PC-3 (cell line): ENCODE measurements around the gene LPAR4. TPM values are rescaled to one million over a fixed set of nuclear protein-coding genes. Genes with fewer than 3 reads are reported as not detected.

Source experiments
- ATAC-seq: fragments of 200-7000 bp; cut with Tn5 transposase; 2 replicates; pipeline ENCODE4 v1.9.1; 2020; ENCODE audit warnings: mild to moderate bottlenecking, moderate library complexity
- BruUV-seq: library from RNA; stranded (reverse); fragments of 400-500 nt; replicated peaks from 2 replicates; lab custom pipeline; 2021; lab: Mats Ljungman, UMichigan
- CTCF ChIA-PET: fragments of 300-600 bp; sonication (Branson Sonifier 250); formaldehyde crosslinking; loops from one replicate; lab custom pipeline; 2022; ENCODE audit warnings: antibody characterized with exemption; lab: Charles Lee
- POLR2A ChIA-PET: fragments of 300-600 bp; sonication (Branson Sonifier 250); formaldehyde crosslinking; loops from one replicate; lab custom pipeline; 2022; ENCODE audit warnings: antibody characterized with exemption; ENCODE audit not compliant: unreplicated experiment; lab: Charles Lee
- DNase-seq: peaks from one replicate; pipeline ENCODE4 v3.0.0-alpha.2; 2015
- H2AFZ ChIP-seq: fragments of 300-600 bp; sonication (generic); 2 replicates; pipeline ENCODE4 v1.6.0; 2016; ENCODE audit warnings: antibody characterized with exemption, low read length
- H3F3A ChIP-seq: fragments of 300-600 bp; sonication (generic); one replicate; pipeline ENCODE4 v1.6.0; 2017; ENCODE audit warnings: antibody characterized with exemption, low read length, control low read depth, mild to moderate bottlenecking; ENCODE audit not compliant: unreplicated experiment
- H3K27ac ChIP-seq: fragments of 300-600 bp; sonication (generic); 2 replicates; pipeline ENCODE4 v1.5.1; 2016; ENCODE audit warnings: mild to moderate bottlenecking, low read length
- H3K27me3 ChIP-seq: fragments of 300-600 bp; sonication (generic); 2 replicates; pipeline ENCODE4 v1.6.1; 2016; ENCODE audit warnings: low read length, mixed read lengths
- H3K36me3 ChIP-seq: fragments of 300-600 bp; sonication (generic); 2 replicates; pipeline ENCODE4 v1.6.1; 2016; ENCODE audit warnings: low read depth, mixed run types, low read length, mixed read lengths
- H3K4me1 ChIP-seq: fragments of 300-600 bp; sonication (generic); 2 replicates; pipeline ENCODE4 v1.5.1; 2016; ENCODE audit warnings: low read length; ENCODE audit not compliant: insufficient read depth
- H3K4me2 ChIP-seq: fragments of 300-600 bp; sonication (generic); 2 replicates; pipeline ENCODE4 v1.6.0; 2016; ENCODE audit warnings: low read length
- H3K4me3 ChIP-seq: fragments of 300-600 bp; sonication (generic); 2 replicates; pipeline ENCODE4 v1.5.1; 2016; ENCODE audit warnings: mild to moderate bottlenecking, low read length, mixed read lengths
- H3K79me2 ChIP-seq: fragments of 300-600 bp; sonication (generic); 2 replicates; pipeline ENCODE4 v1.6.1; 2017; ENCODE audit warnings: low read length, mixed read lengths
- H3K9ac ChIP-seq: fragments of 300-600 bp; sonication (generic); 2 replicates; pipeline ENCODE4 v1.6.0; 2016; ENCODE audit warnings: mild to moderate bottlenecking, low read length
- H3K9me2 ChIP-seq: fragments of 300-600 bp; sonication (generic); replicated peaks from 2 replicates; pipeline ENCODE4 v1.6.1; 2016; ENCODE audit warnings: mixed run types, low read length, mixed read lengths
- H3K9me3 ChIP-seq: fragments of 300-600 bp; sonication (generic); 2 replicates; pipeline ENCODE4 v1.6.1; 2016; ENCODE audit warnings: low read length, mixed read lengths
- H4K20me1 ChIP-seq: fragments of 300-600 bp; sonication (generic); 2 replicates; pipeline ENCODE4 v1.6.1; 2016; ENCODE audit warnings: low read length, mixed read lengths
- CTCF ChIP-seq: fragments of 300-600 bp; sonication (generic); conservative IDR thresholded peaks from 2 replicates; pipeline ENCODE4 v1.5.1; 2017; ENCODE audit warnings: antibody characterized with exemption, low read depth, mild to moderate bottlenecking, low read length
- EZH2 ChIP-seq: fragments of 300-600 bp; sonication (generic); IDR thresholded peaks from one replicate; pipeline ENCODE4 v1.6.1; 2017; ENCODE audit warnings: antibody characterized with exemption, mild to moderate bottlenecking, low read length; ENCODE audit not compliant: unreplicated experiment
- EZH2phosphoT487 ChIP-seq: fragments of 300-600 bp; sonication (generic); IDR thresholded peaks from 2 replicates; pipeline ENCODE4 v1.6.1; 2018; ENCODE audit warnings: mild to moderate bottlenecking, antibody characterized with exemption, low read length, borderline replicate concordance
- intact Hi-C: fragments of 100-400 bp; cut with micrococcal nuclease; formaldehyde crosslinking; loops from 2 replicates; pipeline ENCODE4 v1.9.0; 2023
- total RNA-seq: library from RNA; depleted of rRNA; stranded (reverse); fragments of >200 nt; gene quantifications from 2 replicates; pipeline ENCODE4 v1.2.3, GENCODE V29; 2014

LPAR4 gene
- total RNA-seq, 1 experiment from 2014 or later: not detected

- ChIA-PET POLR2A (no interaction called here), CTCF (no interaction called here)
- Histone ChIP-seq H3F3A (no peaks in the 10 kb centered on the region), H3K4me1 (no peaks in the 10 kb centered on the region), H3K27me3 (peaks cover 15% of the 10 kb centered on the region; the same call in 1 of the 2 replicates), H3K36me3 (no peaks in the 10 kb centered on the region), H3K27ac (no peak overlapping the region), H2AFZ (no peak overlapping the region), H3K9me3 (no peaks in the 10 kb centered on the region), H3K9me2 (no peaks in the 10 kb centered on the region), H3K4me3 (no peak overlapping the region), H3K4me2 (no peak overlapping the region), H3K9ac (no peak overlapping the region), H4K20me1 (no peaks in the 10 kb centered on the region), H3K79me2 (no peaks in the 10 kb centered on the region)
- TF ChIP-seq EZH2phosphoT487: no peak
- TF ChIP-seq CTCF: 0 out of 2 replicates have a peak, but pooled peaks have one; percentile 19
- TF ChIP-seq EZH2: no peak
- DNase-seq: no peak
- no TSS peak for BruUV-seq
- ATAC-seq: no peak
- intact Hi-C loops: no loop called here
These were observed 7.4 kb downstream of the LPAR4 start for GRCh38 chrX:78754917-78755316.

GRCh38 chrX:78759081-78759480 lies 11.6 kb downstream of the LPAR4 start:
- H3K9ac ChIP-seq: no peak overlapping the region
- BruUV-seq: no TSS peak
- DNase-seq (peak; percentile 20), ATAC-seq (no peak)
- no peak overlapping the region for H3K4me3 ChIP-seq
- H3K79me2 ChIP-seq: no peaks in the 10 kb centered on the region
- H3K4me2 ChIP-seq: no peak overlapping the region
- H3K27me3 ChIP-seq: peaks cover 15% of the 10 kb centered on the region; the same call in 1 of the 2 replicates
- H2AFZ ChIP-seq: no peak overlapping the region
- intact Hi-C loops: no loop called here
- H3K36me3 ChIP-seq: no peaks in the 10 kb centered on the region
- no peaks in the 10 kb centered on the region for H3F3A ChIP-seq
- H3K27ac ChIP-seq: no peak overlapping the region
- H4K20me1 ChIP-seq: no peaks in the 10 kb centered on the region
- no peaks in the 10 kb centered on the region for H3K9me3 ChIP-seq
- no peaks in the 10 kb centered on the region for H3K4me1 ChIP-seq
- TF ChIP-seq EZH2phosphoT487 (no peak), CTCF (no peak), EZH2 (no peak)
- no peaks in the 10 kb centered on the region for H3K9me2 ChIP-seq
- ChIA-PET CTCF (no interaction called here), POLR2A (no interaction called here)

- ATAC-seq (no peak), DNase-seq (no peak)
- Histone ChIP-seq H3K4me3 (no peak overlapping the region), H3K4me2 (no peak overlapping the region), H4K20me1 (no peaks in the 10 kb centered on the region), H3K9me3 (no peaks in the 10 kb centered on the region), H3F3A (no peaks in the 10 kb centered on the region), H3K9me2 (no peaks in the 10 kb centered on the region), H2AFZ (no peak overlapping the region), H3K27me3 (no peaks in the 10 kb centered on the region), H3K4me1 (no peaks in the 10 kb centered on the region), H3K27ac (no peak overlapping the region), H3K9ac (no peak overlapping the region), H3K36me3 (no peaks in the 10 kb centered on the region), H3K79me2 (no peaks in the 10 kb centered on the region)
- TF ChIP-seq EZH2 (no peak), CTCF (no peak), EZH2phosphoT487 (no peak)
- intact Hi-C loops: no loop called here
- BruUV-seq: no TSS peak
- CTCF ChIA-PET: no interaction called here
- POLR2A ChIA-PET: no interaction called here
These were observed 21.7 kb downstream of the LPAR4 start for GRCh38 chrX:78769101-78769755.
